Stimulated activated naive CD8-positive, alpha-beta T cell treated with anti-CD3 and anti-CD28 coated beads, Interleukin-15, amount 100 ng/mL, for 72 hours (primary cell): ENCODE data around the gene STK33.

ENCODE experiments used
- ATAC-seq: fragments of 150-1000 bp; cut with Tn5 transposase; 2 replicates; pipeline ENCODE4 v1.10.0; 2021; ENCODE audit warnings: mild to moderate bottlenecking, moderate library complexity
- DNase-seq, 2 donors: peaks; one replicate each; pipeline ENCODE4 v3.0.0; 2021 to 2022
- H3K27ac Mint-ChIP-seq, 2 donors: one replicate each; pipeline ENCODE4 v1.8.0; 2022; ENCODE audit warnings: mild to moderate bottlenecking in 2 of 2, mixed read lengths in 2 of 2, moderate library complexity in 2 of 2
- H3K27me3 Mint-ChIP-seq: one replicate; pipeline ENCODE4 v1.8.0; 2022; ENCODE audit warnings: mixed read lengths
- H3K4me1 Mint-ChIP-seq: one replicate; pipeline ENCODE4 v1.8.0; 2022; ENCODE audit warnings: mild to moderate bottlenecking, mixed read lengths
- H3K4me3 Mint-ChIP-seq, 2 donors: one replicate each; pipeline ENCODE4 v1.8.0; 2022; ENCODE audit warnings: mild to moderate bottlenecking in 2 of 2, mixed read lengths in 2 of 2, moderate library complexity in 1 of 2
- H3K9me3 Mint-ChIP-seq, 2 donors: one replicate each; pipeline ENCODE4 v1.8.0; 2022; ENCODE audit warnings: mixed read lengths in 2 of 2

STK33 gene

GRCh38 chr11:8581300-8581699, 12.7 kb downstream of the STK33 start:
- ATAC-seq (no peak), DNase-seq (no peak)
- Mint-ChIP-seq H3K9me3 (peaks cover 0 to 3% of the 10 kb centered on the region in 2 donors), H3K4me1 (no peaks in the 10 kb centered on the region), H3K27me3 (no peaks in the 10 kb centered on the region), H3K27ac (no peak overlapping the region), H3K4me3 (no peak overlapping the region)

- H3K27me3 Mint-ChIP-seq: no peaks in the 10 kb centered on the region
- DNase-seq: no peak
- H3K4me1 Mint-ChIP-seq: no peaks in the 10 kb centered on the region
- no peak overlapping the region for H3K4me3 Mint-ChIP-seq
- H3K9me3 Mint-ChIP-seq: peaks cover 0 to 3% of the 10 kb centered on the region in 2 donors
- no peak overlapping the region for H3K27ac Mint-ChIP-seq
- ATAC-seq: no peak
Observed at GRCh38 chr11:8577791-8578581, 16.0 kb downstream of the STK33 start.

DNA sequence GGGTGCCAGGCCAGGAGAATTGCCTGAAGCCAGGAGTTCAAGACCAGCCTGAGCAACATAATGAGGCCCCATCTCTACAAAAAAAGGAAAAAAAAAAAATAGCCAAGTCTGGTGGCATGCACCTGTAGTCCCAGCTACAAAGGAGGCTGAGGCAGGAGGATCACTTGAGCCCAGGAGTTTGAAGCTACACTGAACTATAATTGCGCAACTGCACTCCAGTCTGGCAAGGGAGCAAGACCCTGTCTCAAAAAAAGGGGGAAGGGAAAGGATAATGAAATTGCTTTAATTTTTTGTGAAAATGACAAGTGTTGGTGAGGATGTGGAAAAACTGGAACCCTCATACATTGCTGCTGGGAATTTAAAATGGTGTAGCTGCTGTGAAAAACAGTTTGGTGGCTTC, 19.2 kb downstream of the STK33 start:
- DNase-seq (no peak), ATAC-seq (no peak)
- H3K4me3 Mint-ChIP-seq: no peak overlapping the region
- H3K9me3 Mint-ChIP-seq: no peaks in the 10 kb centered on the region
- H3K4me1 Mint-ChIP-seq: no peaks in the 10 kb centered on the region
- no peaks in the 10 kb centered on the region for H3K27me3 Mint-ChIP-seq
- no peak overlapping the region for H3K27ac Mint-ChIP-seq

DNA sequence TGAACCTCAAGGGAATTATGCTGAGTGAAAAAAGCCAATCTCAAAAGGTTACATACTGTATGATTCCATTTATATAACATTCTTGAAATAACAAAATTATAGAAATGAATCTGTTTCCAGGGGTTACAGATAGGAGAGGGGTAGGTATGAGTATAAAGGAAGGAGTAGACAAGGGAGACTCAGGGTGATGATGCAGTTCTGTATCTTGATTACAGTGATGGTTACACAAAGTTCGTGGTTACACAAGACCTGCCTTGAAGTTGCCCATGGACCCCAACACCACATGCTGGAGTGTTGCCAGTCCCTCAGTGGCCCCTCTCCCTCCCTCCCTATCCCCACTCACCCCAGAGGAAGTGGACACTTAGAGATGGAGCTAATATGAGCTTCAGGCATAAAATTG, 20.3 kb downstream of the STK33 start:
- no peaks in the 10 kb centered on the region for H3K27me3 Mint-ChIP-seq
- no peaks in the 10 kb centered on the region for H3K4me1 Mint-ChIP-seq
- DNase-seq (no peak), ATAC-seq (peak; percentile 35)
- no peak overlapping the region for H3K4me3 Mint-ChIP-seq
- no peak overlapping the region for H3K27ac Mint-ChIP-seq
- no peaks in the 10 kb centered on the region for H3K9me3 Mint-ChIP-seq

GRCh38 chr11:8567602-8568198, 26.3 kb downstream of the STK33 start:
- ATAC-seq: peak; percentile 80
- Mint-ChIP-seq H3K9me3 (no peaks in the 10 kb centered on the region), H3K27me3 (peaks cover 8% of the 10 kb centered on the region)

GRCh38 chr11:8566613-8567210, 27.3 kb downstream of the STK33 start:
- Mint-ChIP-seq H3K9me3 (no peaks in the 10 kb centered on the region), H3K4me3 (no peak overlapping the region), H3K4me1 (peaks cover 13% of the 10 kb centered on the region), H3K27me3 (peaks cover 8% of the 10 kb centered on the region), H3K27ac (no peak overlapping the region)
- ATAC-seq (peak; percentile 55), DNase-seq (peak in 1 of 2 donors; percentile 5)

More at GRCh38 chr11:8567602-8568198, 26.3 kb downstream of the STK33 start:
- DNase-seq: no peak
- H3K4me1 Mint-ChIP-seq: peaks cover 13% of the 10 kb centered on the region
- H3K27ac Mint-ChIP-seq: no peak overlapping the region
- no peak overlapping the region for H3K4me3 Mint-ChIP-seq

DNA sequence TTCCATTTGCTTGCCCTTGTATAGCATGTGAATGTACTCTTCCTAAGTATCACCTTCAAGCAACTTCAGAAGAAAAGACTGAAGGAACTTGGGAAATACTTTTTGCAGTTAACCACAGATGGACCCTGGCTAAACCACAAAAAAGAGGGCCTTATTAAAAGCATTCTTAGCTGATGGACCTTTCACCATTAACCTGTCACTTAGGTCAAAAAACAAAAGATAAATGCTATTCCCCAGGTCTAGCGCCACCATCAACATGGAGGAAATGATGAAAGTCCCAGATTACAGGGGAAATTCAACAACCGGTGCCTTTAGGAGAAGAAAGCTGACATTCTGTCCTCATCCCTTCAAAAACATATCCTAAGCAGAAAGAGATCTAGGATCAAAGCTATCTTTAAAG, 29.5 kb downstream of the STK33 start:
- Mint-ChIP-seq H3K4me1 (peaks cover 13% of the 10 kb centered on the region), H3K27me3 (peaks cover 17% of the 10 kb centered on the region), H3K27ac (no peak overlapping the region), H3K4me3 (no peak overlapping the region), H3K9me3 (peaks cover 0 to 5% of the 10 kb centered on the region in 2 donors)
- DNase-seq (no peak), ATAC-seq (no peak)

- Mint-ChIP-seq H3K4me1 (peaks cover under 1% of the 10 kb centered on the region), H3K9me3 (peaks cover 0 to 5% of the 10 kb centered on the region in 2 donors), H3K27ac (no peak overlapping the region), H3K4me3 (no peak overlapping the region), H3K27me3 (peaks cover 17% of the 10 kb centered on the region)
- no peak for DNase-seq
- no peak for ATAC-seq
Observed at GRCh38 chr11:8561461-8561860, 32.6 kb downstream of the STK33 start.

- DNase-seq (no peak), ATAC-seq (no peak)
- peaks cover 0 to 5% of the 10 kb centered on the region in 2 donors for H3K9me3 Mint-ChIP-seq
- peaks cover 19% of the 10 kb centered on the region for H3K27me3 Mint-ChIP-seq
- no peaks in the 10 kb centered on the region for H3K4me1 Mint-ChIP-seq
- H3K4me3 Mint-ChIP-seq: no peak overlapping the region
- no peak overlapping the region for H3K27ac Mint-ChIP-seq
Observed at GRCh38 chr11:8558436-8558835, 35.6 kb downstream of the STK33 start.

DNA sequence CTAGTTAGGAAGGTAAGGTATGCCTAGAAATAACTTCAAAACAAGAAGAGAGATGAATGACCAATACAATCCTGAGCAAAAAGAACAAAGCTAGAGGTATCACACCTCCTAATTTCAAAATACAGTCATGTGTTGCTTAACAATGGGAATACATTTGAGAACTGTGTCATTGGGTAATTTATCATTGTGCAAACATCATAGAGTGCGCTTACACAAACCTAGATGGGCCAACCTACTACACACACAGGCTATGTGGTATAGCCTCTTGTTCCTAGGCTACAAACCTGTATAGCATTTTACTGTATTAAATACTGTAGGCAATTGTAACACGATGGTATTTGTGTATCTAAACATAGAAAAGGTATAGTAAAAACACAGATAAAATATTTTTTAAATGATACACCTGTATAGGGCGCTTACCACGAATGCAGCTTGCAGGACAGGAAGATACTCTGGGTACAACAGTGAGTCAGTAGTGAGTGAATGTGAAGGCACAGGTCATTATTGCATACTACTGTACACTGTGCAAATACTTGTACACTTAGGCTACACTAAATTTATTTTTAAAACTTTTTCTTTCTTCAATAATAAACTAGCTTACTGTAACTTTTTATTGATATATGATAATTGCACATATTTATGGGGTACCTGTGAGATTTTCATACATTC, 48.2 kb downstream of the STK33 start:
- DNase-seq (no peak), ATAC-seq (no peak)
- no peak overlapping the region for H3K27ac Mint-ChIP-seq
- no peak overlapping the region for H3K4me3 Mint-ChIP-seq
- H3K27me3 Mint-ChIP-seq: peaks cover 7% of the 10 kb centered on the region
- no peaks in the 10 kb centered on the region for H3K9me3 Mint-ChIP-seq
- H3K4me1 Mint-ChIP-seq: no peaks in the 10 kb centered on the region

DNA sequence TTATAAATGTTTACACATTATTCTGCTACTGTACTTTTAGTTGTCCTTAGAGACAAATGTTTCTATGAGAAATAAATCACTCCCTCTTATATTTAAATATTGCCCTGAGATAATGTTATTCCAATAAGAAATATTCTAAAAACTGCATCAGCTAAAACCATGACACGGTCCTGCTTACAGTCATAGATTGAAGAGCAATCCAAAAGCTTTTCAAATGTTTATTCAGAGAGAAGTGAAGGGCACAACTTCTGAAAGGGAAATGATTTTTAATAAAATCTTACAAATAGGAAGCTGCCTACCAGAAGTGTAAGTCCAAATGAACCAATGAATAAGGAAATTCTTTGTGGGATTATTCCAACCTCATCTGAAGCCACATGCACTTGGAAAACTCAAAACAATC, 49.2 kb downstream of the STK33 start:
- no peaks in the 10 kb centered on the region for H3K9me3 Mint-ChIP-seq
- H3K4me3 Mint-ChIP-seq: no peak overlapping the region
- no peaks in the 10 kb centered on the region for H3K27me3 Mint-ChIP-seq
- DNase-seq (no peak), ATAC-seq (no peak)
- H3K4me1 Mint-ChIP-seq: no peaks in the 10 kb centered on the region
- H3K27ac Mint-ChIP-seq: no peak overlapping the region

- no peak for DNase-seq
- H3K4me1 Mint-ChIP-seq: no peaks in the 10 kb centered on the region
- H3K9me3 Mint-ChIP-seq: no peaks in the 10 kb centered on the region
- no peak for ATAC-seq
- H3K4me3 Mint-ChIP-seq: no peak overlapping the region
- no peak overlapping the region for H3K27ac Mint-ChIP-seq
- no peaks in the 10 kb centered on the region for H3K27me3 Mint-ChIP-seq
Observed at GRCh38 chr11:8543278-8543677, 50.8 kb downstream of the STK33 start.

- H3K27ac Mint-ChIP-seq: no peak overlapping the region
- no peaks in the 10 kb centered on the region for H3K4me1 Mint-ChIP-seq
- no peaks in the 10 kb centered on the region for H3K9me3 Mint-ChIP-seq
- ATAC-seq (no peak), DNase-seq (no peak)
- no peaks in the 10 kb centered on the region for H3K27me3 Mint-ChIP-seq
- H3K4me3 Mint-ChIP-seq: no peak overlapping the region
Observed at GRCh38 chr11:8541448-8541847, 52.6 kb downstream of the STK33 start.

DNA sequence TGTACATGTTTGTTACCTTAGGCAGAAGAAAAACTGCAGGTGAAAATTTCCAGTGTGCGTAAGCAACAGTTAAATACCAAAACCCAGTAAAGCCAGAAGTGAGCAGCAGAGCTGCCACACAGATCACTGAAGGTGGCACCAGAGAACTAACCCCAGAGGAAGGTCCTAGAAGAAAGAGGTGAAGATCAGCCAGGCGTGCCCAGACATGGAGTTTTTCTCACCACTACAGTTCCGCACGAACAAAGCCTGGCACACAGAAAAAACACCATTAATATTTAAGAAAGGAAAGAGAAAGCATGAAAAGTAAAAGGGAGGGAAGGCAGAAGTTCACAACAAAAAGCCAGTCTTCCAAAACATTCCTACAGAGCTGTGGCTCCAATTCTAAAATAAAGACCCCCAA, 60.7 kb downstream of the STK33 start:
- Mint-ChIP-seq H3K27ac (peak overlapping the region in 1 of 2 donors; percentile 47), H3K4me3 (no peak overlapping the region)

DNA sequence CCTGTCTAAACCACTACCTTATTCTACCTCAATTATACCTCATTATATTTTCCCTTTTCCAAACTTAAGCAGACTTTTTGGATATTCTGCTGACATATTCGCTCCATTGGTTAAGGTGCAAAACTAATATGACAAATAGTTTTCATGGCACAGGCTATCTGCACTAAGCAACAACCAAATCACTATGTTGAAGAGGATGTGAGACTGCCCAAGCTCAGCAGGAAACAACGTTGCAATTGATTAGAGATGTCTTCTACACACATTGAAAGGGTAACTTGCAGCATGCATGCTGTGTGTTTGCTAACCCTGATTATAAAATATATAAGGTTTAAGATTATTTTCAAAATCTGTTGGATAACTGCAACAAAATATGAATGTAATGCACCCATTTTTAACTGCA, 61.6 kb downstream of the STK33 start:
- DNase-seq: no peak
- Mint-ChIP-seq H3K4me1 (no peaks in the 10 kb centered on the region), H3K4me3 (no peak overlapping the region), H3K9me3 (no peaks in the 10 kb centered on the region), H3K27ac (no peak overlapping the region), H3K27me3 (no peaks in the 10 kb centered on the region)
- no peak for ATAC-seq

More for the DNA sequence above, 60.7 kb downstream of the STK33 start:
- DNase-seq (no peak), ATAC-seq (no peak)
- H3K9me3 Mint-ChIP-seq: no peaks in the 10 kb centered on the region
- no peaks in the 10 kb centered on the region for H3K27me3 Mint-ChIP-seq
- no peaks in the 10 kb centered on the region for H3K4me1 Mint-ChIP-seq

GRCh38 chr11:8531982-8532381, 62.0 kb downstream of the STK33 start:
- ATAC-seq: no peak
- Mint-ChIP-seq H3K27ac (no peak overlapping the region), H3K9me3 (no peaks in the 10 kb centered on the region), H3K27me3 (no peaks in the 10 kb centered on the region), H3K4me3 (no peak overlapping the region), H3K4me1 (no peaks in the 10 kb centered on the region)
- DNase-seq: no peak
